Hindlimb muscle (tissue), 1 donor: ENCODE measurements around the gene DTD1. TPM values are rescaled to one million over a fixed set of nuclear protein-coding genes. Genes with fewer than 3 reads are reported as not detected.

Experiments used
- DNase-seq: peaks from one replicate; pipeline ENCODE4 v3.0.0-alpha.2; 2013
- polyA plus RNA-seq: library from polyadenylated mRNA; unstranded; fragments of 120-200 nt; gene quantifications from one replicate; pipeline ENCODE4 v1.2.1, GENCODE V29; 2013; ENCODE audit not compliant: insufficient read length

DTD1 gene
- polyA plus RNA-seq, 1 donor = 14.0 TPM

DNA sequence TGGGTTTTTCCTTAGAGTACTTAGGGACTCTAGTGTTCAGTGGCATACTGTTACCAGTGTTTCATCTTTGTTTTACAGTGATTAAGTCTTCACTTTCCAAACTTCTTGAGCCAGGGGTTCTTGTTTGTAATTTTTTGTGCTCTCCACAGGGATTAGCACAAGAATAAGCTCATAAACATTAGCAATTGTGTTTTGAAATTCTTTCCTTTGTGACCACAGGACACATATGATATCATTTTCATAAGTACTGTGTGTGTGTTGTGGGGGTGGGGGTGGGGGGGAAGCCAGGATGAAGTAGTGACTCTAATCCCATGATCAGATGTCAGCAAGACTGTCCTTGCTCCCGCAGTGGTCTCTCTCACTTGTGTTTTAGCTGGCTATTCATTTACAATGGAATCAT, 124.3 kb downstream of the DTD1 start:
- no peak for DNase-seq

DNA sequence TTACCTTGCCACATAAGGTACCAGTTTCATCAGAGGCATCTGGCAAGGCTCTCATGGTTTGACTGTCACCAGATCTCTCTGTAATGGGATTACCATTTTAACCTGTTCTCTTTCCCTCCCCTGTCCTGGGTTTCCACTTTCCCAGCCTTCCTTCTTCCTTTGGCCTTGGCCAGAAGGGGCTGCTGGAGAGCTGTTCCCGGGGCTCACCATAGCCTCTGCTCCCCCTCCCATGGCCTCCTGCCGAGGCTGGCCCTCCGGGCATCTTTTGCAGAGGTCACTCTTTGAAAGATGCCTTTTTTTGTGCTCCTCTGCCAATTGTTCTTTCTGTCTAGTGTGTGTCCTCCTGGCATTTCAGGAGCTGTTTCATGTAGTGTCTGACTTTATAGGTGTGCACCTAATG, 125.0 kb downstream of the DTD1 start:
- no peak for DNase-seq

DNA sequence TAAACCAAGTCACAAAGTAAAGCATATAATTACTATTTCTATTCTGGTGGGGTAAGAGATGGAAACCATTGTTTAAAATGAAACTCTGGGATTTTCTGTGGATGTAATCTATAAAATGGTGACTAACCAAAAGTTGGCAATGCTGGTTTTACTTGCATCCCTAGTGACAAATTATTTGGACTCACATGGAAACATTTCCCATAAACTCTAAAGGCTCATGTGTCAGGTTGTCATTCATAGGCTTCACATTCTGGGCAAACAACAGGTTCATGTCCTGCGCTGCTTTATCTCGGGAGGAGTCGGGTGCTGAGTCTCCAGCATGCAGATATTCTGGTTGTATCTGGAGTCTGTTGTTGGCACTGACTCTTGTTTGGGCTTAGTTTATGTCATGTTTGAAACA, 127.7 kb downstream of the DTD1 start:
- DNase-seq = no peak

DNA sequence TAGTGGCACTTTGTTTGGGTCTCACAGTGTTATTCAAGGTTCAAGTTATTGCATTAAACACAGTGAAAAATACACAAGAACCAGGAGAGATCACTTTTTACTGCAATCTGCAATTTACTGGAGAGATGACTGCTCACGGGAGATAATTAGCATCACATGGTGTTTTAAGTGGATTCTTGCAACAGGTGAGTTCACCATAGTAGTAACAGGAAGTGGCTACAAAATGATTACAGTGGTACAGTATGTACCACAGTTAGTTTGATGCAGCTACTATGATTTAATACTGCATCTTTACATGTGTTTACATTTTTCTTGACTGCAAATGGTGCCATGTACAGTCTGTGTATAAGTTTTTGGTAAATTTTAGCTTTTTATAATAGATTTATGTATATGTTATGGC, 129.2 kb downstream of the DTD1 start:
- DNase-seq = no peak

DNA sequence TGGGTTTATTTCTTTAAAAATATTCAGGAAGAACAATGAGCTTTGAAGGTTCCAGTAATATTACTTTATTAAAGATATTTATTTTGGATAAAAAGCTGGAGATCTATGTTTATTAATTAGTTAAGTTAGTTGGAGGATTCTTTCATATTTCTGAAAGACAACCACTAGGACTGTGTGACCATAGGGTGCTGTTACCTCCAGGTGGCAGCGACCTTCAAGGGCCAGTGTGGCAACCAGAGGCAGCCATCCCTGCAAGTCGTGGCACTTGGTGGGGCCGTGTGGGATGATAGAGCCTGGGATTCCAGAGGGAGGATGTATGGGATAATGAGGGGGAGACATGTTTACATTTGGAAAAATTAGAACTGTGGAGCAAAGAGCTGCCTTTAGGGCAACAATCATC, 130.3 kb downstream of the DTD1 start:
- no peak for DNase-seq

DNA sequence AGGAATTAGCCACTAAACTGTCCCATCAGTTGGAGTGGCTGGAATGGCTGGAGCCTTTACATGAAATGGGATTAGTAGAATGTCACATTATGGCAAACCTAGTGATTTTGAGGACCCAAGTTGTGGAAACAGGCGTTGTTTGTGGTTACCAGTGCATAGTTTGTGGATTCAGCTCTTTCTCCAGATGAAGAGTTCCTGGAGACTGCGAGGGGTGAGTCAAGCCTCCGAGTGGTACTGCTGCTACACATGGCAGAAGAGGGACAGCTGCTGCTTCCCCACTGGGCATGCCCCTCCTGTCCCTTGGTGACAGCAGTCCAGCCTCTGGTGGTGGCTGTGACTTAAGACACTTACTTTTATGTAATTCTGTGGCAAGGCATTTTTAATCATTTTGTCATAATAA, 131.6 kb downstream of the DTD1 start:
- no peak for DNase-seq

DNA sequence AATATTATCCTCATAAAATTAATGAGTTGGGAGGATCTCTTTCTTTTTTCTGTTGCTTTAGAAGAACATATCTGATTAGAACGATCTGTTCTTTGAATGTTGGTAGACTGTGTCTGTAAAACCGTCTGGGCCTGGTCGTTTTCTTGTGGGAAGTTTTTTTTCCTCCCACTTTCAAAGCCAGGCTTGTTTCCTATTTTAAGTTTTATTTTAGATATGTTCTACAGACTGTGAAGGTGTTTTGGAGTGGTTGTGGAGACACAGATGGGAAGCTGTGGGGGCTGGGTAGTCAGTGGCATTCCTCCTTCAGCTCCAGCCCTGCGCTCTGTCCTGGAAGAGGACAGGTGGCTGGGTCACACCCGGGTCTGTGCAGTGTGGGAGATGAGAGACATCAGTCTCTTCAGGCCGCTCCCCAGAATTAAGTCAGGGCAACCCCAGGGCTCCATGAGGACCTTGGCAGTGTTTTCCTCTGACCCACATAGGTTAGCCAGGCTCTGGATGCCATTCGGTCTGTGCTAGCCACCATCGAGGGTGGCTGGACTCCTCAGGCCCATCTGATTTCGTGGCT, 133.8 kb downstream of the DTD1 start:
- DNase-seq = no peak

DNA sequence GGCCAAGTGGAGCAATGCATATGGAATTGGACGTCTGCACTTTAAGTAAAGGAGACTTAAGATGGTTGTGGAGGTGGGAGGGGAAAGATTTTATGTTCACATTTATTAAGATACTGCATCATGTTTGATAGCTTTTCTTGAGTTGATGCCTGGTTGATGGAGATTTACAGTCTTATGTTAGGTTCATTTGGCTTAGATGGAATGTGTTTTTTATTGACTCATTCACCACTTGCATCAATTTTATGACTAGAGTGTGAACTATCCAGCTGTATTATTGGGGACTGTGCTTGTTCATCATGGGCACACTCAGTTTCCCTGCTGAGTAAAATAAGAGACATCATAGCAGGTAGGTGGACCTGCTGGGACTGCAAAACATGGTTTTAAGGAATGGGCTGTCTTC, 134.5 kb downstream of the DTD1 start:
- no peak for DNase-seq

DNA sequence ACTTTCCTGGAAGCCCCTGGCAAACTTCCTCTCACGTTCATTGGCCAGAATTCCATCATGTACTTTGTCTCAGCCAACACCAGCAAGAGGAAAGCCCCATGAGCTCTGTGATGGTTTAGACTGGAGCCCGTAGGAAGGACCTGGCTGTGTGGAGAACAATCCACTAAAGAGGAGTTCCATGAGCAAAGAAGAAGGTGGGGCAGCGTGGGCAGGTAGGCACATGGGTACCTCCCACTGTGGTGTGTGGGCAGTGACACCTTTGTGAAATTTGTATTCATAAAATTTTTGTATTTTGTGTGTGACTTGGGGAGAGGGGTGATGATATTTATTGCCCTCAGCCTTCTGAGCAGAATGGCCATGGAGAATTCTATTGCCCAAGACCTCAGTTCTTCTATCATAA, 136.2 kb downstream of the DTD1 start:
- no peak for DNase-seq

DNA sequence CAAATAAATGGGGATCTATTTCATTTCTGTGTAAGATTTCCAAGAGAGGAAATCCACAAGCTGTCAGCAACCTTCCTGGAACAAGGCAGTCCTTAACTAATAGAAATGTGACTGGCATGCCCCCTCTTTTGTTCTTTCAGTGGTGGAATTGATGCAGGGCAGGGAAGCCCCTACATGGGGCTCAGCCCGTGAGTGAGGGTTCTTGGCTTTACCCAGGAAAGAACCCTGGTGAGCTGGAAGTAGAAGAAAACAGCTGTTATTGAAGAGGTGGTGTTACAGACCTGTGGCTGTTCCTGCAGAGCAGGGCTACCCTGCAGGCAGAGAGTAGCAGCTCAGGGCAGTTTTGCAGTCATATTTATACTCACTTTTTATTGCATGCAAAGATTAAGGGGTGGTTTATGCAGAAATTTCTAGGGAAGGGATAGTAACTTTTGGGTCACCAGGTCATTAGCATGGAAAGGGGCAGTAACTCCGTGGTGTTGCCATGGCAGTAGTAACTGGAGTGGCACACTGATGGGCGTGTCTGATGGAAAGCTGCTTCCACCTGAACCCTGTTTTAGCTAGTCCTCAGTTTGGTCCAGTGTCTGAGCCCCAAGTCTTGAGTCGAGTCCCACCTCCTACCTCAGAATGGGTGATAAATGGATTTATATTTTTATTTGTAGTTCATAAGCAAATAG, 137.1 kb downstream of the DTD1 start:
- DNase-seq = no peak

DNA sequence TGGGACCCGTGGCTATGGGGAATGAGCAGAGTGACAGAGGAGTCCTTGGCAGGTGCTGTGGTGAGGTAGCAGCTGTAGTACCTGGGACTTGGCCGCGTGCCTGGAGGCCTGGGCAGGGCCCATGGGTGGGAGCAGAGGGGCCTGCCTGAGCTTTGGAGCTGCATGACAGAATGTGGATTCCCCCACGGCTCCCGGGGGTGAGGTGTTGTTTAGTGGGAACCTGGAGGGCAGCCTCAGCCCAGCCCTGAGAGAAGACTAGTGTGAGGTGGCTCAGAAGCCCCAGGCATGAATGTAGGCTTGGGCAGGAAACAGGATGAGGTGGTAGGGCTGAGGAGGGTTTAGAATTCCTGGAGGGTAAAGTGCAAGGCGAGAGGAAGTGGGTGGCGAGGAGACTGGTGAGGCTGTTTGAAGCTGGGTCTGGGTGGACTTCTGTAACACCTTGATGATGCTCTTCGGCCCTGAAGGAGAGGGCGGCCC, 139.2 kb downstream of the DTD1 start:
- DNase-seq = no peak

DNA sequence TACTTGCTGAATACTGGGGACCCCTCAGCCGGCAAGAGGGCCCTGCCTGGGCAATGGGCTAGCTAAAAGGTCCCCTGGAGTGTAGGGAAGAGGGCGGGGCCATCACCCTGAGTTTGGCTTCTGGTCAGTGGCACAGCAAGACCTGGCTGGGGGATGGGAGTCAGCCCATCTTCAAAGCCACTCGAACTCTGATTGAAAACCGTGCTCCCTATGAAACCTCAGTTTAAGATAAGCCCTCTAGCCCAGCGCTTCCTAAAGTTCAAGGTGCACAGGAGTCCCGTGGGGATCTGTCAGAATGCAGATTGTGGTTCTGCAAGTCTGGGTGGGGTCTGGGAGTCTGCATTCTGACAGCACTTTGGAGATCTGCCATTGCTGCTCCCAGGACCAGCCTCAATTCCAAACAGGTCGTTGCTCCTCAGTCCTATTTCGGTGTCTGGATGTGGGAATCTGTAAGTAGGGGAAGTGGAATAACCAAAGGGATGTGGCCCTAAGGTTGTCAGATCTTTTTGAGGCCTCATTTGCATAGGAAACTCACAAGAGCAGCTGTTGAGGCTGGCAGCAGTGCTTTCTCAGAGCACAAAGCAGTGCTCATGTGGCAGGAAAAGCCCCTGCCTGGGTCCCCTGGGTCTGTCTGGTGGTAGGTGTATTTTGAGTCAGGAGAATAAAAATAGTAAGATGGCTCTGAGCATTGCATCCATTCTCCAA, 140.5 kb downstream of the DTD1 start:
- DNase-seq = no peak

DNA sequence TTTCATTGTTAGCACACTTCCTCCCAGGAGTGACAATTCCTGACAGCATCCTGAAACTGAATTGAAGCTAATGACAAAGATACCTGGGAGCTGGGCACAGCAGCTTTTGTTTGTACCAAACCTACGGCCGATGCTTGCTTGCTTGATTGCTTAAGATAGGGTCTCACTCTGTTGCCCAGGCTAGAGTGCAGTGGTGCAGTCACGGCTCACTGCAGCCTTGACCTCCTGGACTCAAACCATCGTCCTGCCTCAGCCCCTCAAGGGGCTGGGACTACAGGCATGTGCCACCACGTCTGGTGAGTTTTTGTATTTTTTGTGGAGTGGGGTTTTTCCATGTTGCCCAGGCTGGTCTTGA, 141.0 kb downstream of the DTD1 start:
- DNase-seq = no peak

DNA sequence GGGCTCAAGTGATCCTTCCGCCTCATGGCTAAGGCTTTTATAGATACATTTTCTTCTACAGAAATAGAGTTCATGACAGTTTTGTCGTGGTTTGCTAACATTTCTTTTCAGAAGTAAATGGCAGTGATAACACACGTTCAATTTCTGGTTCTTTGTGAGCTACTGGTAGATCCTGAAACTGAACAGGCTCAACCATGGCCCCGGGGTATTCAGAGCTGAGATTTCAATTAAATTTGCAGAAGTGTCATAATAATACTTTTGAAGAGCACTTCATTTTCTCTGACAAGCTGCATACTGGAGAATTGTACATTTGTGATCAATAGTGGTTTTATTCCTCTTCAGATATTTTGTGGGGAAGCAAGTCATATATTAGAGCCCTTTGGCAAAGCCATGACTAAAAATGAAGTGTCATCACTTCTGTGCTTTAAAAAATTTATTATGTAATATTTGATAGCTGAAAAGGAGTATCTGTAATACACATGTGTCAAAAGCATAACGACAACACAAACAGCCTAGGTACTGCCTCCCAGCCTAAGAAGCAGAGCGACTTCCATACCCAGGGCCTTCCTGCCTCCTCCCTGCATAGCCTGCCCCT, 141.5 kb downstream of the DTD1 start:
- DNase-seq = no peak

DNA sequence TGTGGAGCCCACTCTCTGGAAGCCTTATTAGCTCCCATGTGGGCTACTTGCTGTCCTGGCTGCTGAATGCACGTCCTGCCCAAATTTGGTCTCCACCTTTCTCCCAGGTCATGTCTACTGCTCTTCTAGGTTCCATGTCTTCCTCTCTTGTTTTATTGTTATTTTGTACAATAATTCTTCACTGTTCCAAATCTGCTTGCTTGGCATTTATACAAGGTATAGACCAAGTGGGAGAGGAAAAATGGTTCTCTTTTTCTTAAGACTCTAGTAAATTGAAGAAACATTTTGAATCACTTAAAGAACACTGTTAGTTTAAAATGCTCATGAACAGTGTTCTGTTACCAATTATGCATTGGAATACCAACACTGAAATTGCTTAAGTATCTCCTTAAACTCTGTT, 144.1 kb downstream of the DTD1 start:
- DNase-seq = no peak

DNA sequence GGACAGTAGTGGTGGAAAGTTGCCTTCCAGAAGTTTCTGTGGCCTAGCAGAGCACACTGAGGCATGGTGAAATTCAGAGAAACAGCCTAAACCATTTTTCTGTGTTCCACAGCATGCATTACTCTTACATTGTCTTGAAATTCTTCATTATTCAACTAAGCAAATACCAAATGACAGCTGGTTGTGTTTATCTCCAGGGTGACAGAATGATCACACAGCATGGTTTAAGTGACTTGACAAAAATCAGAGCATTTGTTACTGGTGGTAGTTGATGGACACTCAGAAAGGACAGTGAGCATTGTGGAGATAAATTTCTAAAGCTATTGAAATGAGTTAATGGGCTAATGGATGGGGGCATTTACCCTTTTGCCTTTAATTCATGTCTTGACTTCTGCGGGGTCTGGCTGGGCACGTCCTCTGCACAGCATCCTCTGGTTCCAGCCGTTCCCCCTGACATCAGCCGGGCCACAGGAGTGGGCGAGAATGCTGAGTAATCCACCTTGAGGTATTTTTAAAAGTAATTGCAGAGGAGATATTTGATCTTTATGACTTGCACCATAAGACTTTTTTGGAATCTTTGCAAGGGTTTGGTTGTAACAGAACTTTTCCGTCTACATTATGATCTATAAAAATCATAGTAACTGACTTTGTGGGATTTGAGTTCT, 146.8 kb downstream of the DTD1 start:
- DNase-seq = no peak

DNA sequence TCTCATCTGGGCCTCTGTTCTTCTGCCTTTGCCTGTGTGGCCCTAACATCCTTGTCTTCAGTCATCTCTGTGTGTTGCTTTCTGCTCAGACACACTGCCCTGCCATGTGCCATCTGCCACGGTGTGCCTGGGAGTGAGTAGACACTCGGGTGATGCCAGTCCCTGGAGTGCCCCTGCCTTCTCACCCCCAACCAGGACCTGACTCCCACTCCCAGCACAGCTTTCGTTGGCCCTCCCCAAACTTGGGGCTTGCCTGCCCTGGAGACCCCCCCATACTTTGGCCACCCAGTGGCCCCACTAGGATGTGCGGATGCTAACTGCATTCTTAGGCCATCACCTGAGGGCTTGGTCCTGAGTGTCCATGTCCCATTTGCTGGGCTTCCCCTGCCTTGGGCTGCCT, 149.3 kb downstream of the DTD1 start:
- no peak for DNase-seq

DNA sequence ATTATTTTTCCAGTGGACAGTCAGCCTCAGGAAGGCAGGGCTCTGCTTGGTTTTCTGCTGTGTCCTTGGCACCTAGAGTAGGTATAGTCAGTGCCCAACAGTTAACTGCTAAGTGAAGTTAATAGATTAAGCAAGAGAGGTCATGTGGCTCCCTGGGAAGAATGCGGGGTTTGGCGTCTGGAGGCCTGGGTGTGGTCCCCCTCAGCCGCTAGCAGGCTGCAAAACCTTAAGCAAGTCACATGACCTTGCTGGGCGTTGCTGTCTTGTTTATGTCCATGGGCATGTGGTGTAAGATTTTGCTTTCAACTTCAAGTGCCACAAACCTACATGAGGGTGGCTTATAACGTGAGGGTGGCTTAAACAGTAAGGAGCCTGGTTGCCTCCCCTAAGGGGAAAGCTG, 150.2 kb downstream of the DTD1 start:
- no peak for DNase-seq

DNA sequence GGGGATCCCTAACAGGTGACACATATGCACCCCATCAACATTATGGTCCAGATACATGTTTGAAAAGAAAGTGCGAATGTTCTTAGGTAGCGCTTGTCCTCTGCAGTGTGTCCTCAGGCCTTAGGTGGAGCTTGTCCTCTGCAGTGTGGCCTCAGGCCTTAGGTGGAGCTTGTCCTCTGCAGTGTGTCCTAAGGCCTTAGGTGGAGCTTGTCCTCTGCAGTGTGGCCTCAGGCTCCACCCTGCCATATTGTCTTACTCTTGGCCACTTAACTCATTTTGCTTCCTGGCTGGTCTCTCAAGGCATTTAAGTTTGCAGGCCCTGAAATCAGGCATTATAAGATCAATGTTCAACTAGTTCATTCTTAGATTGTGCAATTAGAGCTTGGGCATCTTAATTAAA, 151.0 kb downstream of the DTD1 start:
- no peak for DNase-seq

DNA sequence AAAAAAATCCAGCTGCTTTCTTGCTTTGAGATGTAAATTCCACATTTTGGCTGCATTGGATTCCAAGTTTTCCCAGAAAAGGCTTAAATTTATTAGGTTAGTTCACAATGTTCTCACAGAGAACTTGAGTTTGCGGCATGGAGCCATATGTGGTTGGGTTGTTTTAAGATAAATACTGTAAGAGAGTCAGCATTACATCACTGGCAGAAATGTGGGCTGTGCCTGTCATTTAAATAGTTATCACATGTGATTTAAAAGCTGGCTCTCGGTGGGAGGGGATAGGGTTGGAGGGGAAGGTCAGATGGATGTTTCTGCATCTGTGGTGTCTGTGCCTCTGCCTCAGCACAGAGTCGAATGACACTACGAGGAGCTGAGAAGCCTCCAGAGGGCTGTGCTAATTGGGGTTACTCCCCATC, 151.9 kb downstream of the DTD1 start:
- DNase-seq = peak; percentile 73

DNA sequence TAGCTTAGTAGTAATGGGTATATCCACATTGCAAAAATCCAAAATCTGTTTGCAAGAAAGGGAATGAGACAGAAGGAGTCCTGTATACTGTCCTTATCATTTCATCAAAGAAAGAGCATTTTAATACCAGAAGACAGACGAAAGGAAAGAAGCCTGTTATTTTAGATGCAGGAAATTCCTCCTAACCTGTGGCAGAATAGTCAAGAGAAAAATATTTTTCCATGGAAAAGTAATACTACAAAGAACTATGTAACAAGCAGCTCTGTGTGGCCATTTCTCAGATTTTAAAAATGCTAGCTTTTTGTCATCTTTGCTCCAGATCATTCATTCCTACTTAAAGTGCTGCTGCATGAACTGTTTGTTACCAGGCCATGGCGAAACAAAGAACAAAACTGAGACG, 152.9 kb downstream of the DTD1 start:
- no peak for DNase-seq

DNA sequence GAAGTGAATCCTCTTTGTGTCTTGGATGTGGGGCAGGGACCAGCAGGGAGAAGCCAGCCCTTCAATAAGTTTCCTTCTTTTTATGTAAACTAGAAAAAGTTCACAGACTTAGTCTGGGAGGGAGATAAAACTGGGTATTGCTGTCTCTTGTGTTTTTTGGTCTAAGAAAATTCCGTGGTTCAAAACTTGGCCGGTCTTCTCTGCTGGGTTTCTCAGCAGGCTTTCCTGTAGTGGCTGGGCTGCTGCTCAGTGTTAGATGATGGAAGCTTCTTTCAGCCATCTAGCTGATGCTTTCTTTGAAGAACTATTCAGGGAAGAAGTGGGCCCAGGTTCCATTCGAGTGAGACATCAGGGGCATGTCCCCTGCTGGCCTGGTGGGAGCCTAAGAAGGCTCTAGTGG, 155.0 kb downstream of the DTD1 start:
- DNase-seq = no peak
